Measurements from ENCODE around the gene NR5A2.
A peak's percentile ranks its signal among the peaks of the same experiment; 100 is the strongest.

NR5A2 gene

DNA sequence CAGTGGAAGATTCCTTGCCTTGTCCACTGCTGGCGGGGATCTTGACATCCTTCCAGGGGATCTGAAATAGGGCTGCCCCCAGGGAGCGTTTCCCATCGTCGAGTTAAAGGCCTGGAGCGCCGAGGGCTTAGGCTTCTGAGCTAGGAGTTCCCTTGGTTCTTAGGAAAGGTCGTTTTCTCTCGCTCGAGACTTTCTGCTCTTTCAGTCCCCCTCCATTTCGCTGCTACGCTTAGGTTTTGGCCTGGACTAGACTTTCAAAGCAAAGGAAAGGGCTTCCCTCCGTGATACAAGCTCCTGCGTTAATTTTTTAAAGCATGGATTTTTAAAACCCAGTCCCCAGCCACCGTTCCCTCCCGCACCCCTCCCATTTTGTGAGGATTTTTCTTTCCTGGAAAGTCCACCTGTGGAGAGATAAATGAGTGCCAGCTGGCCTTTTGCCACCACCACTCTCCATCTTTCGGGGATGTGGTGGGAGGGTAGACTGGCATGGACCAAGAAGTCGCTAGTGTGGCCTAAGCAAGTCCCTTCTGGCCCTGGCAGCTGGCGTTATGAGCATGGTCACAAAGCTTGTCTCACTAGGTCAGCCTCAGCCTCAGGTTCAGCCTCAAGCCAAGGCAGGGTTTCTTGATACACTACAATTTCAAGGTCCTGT is 9.2 kb downstream of the NR5A2 start:
- no peaks in the 10 kb centered on the region for H3K36me3 ChIP-seq (replicated peaks)
- H3K27ac ChIP-seq, result no peak overlapping the region
- no peak overlapping the region for H3K4me3 ChIP-seq (ENCODE audit: low read depth, low read length)
- in situ Hi-C loops (cut with HindIII; ENCODE audit: low pct_ligation_motif_present, low sequenced_read_pairs), result loop anchor here (25.0 kb wide), 1 partner anchor 349 kb away; no protein-coding TSS in a partner anchor
- TF ChIP-seq, protein P1, sequence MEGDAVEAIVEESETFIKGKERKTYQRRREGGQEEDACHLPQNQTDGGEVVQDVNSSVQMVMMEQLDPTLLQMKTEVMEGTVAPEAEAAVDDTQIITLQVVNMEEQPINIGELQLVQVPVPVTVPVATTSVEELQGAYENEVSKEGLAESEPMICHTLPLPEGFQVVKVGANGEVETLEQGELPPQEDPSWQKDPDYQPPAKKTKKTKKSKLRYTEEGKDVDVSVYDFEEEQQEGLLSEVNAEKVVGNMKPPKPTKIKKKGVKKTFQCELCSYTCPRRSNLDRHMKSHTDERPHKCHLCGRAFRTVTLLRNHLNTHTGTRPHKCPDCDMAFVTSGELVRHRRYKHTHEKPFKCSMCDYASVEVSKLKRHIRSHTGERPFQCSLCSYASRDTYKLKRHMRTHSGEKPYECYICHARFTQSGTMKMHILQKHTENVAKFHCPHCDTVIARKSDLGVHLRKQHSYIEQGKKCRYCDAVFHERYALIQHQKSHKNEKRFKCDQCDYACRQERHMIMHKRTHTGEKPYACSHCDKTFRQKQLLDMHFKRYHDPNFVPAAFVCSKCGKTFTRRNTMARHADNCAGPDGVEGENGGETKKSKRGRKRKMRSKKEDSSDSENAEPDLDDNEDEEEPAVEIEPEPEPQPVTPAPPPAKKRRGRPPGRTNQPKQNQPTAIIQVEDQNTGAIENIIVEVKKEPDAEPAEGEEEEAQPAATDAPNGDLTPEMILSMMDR (IDR thresholded peaks at IDR 0.05; ENCODE audit: low read depth, low read length, missing control alignments), result no peak
- DNase-seq, result no peak
- H3K27me3 ChIP-seq (replicated peaks), result peaks cover 95% of the 10 kb centered on the region

- TF ChIP-seq, protein P1 (IDR thresholded peaks at IDR 0.05; ENCODE audit: low read depth, low read length, missing control alignments), result no peak
- H3K27me3 ChIP-seq (replicated peaks), result peaks cover 95% of the 10 kb centered on the region
- H3K36me3 ChIP-seq (replicated peaks), result no peaks in the 10 kb centered on the region
- no peak overlapping the region for H3K4me3 ChIP-seq (ENCODE audit: low read depth, low read length)
- H3K27ac ChIP-seq, result no peak overlapping the region
- no peak for DNase-seq
- in situ Hi-C loops (cut with HindIII; ENCODE audit: low pct_ligation_motif_present, low sequenced_read_pairs), result loop anchor here (25.0 kb wide), 1 partner anchor 350 kb away; no protein-coding TSS in a partner anchor
Observed at GRCh38 chr1:200037501-200037900, 10.0 kb downstream of the NR5A2 start.

DNA sequence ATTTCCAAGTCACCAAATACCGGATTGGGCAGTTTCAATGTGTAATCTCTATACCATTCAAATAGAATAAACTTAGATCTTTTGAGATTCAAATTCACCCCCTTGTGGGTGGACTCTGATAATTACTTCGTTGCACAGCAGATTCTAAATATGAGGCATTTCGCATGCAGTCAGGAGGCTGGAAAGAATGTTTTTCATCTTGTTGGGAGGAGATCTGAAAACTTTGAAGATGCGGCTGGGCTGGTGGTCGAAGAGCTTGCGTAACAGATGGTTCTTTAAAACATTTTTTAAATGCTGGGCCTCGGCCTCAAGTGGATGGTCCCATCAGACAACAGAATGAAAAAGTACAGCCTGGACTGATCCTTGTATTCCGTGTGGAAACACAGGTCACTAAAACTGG is 10.4 kb downstream of the NR5A2 start:
- DNase-seq, result no peak
- H3K36me3 ChIP-seq (replicated peaks), result no peaks in the 10 kb centered on the region
- H3K4me3 ChIP-seq (ENCODE audit: low read depth, low read length), result no peak overlapping the region
- in situ Hi-C loops (cut with HindIII; ENCODE audit: low pct_ligation_motif_present, low sequenced_read_pairs), result loop anchor here (25.0 kb wide), 1 partner anchor 351 kb away; no protein-coding TSS in a partner anchor
- no peak overlapping the region for H3K27ac ChIP-seq
- TF ChIP-seq, protein P1 (IDR thresholded peaks at IDR 0.05; ENCODE audit: low read depth, low read length, missing control alignments), result no peak
- H3K27me3 ChIP-seq (replicated peaks), result peaks cover 94% of the 10 kb centered on the region

- DNase-seq, result no peak
- no peak overlapping the region for H3K27ac ChIP-seq
- H3K27me3 ChIP-seq (replicated peaks), result peaks cover 92% of the 10 kb centered on the region
- in situ Hi-C loops (cut with HindIII; ENCODE audit: low pct_ligation_motif_present, low sequenced_read_pairs), result loop anchor here (25.0 kb wide), 1 partner anchor 351 kb away; no protein-coding TSS in a partner anchor
- TF ChIP-seq, protein P1 (IDR thresholded peaks at IDR 0.05; ENCODE audit: low read depth, low read length, missing control alignments), result no peak
- H3K36me3 ChIP-seq (replicated peaks), result no peaks in the 10 kb centered on the region
- H3K4me3 ChIP-seq (ENCODE audit: low read depth, low read length), result no peak overlapping the region
Observed at GRCh38 chr1:200038325-200038980, 10.9 kb downstream of the NR5A2 start.

DNA sequence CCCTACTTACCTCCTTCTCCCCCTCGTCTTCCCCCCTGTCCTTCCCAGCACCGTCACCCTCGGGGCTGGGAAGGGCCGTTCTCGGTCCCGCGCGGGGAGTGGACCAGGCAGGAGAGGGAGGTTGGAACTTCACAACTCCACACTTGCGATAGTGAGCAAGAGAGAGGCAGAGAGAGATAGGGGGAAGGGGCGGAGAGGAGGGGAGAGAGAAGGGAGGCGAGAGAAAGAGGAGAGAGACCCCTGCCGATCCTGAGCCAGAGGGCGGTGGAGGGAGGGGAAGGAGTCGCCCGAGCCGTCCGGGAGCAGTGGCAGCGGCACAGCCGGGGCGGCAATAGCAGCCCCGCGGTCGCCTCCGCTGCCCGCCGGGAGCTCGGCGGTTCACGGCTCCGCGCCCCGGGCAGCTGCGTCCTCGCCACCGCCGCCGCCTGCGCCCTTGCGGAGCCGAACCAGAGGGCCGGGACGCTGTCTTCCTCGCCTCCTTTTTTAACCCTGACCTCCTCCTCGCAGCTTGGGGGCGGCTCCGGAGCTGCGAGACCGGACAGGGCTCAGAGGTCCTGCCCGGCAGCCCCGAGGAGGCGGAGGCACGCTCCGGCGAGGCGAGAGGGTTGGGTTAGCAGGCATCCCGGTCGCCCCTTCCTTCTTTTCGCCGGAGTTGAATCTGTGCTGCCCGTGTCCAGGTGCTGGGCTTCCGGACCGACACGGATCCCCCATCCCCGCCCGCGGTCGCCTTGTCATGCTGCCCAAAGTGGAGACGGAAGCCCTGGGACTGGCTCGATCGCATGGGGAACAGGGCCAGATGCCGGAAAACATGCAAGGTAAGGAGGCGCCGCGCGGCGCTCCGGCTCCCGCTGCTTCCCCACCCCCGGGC is 11.7 kb downstream of the NR5A2 start:
- no peak overlapping the region for H3K27ac ChIP-seq
- H3K27me3 ChIP-seq (replicated peaks), result peaks cover 92% of the 10 kb centered on the region
- in situ Hi-C loops (cut with HindIII; ENCODE audit: low pct_ligation_motif_present, low sequenced_read_pairs), result loop anchor here (25.0 kb wide), 1 partner anchor 352 kb away; no protein-coding TSS in a partner anchor
- no peak for DNase-seq
- H3K4me3 ChIP-seq (ENCODE audit: low read depth, low read length), result peak overlapping the region; percentile 39
- TF ChIP-seq, protein P1 (IDR thresholded peaks at IDR 0.05; ENCODE audit: low read depth, low read length, missing control alignments), result no peak
- H3K36me3 ChIP-seq (replicated peaks), result no peaks in the 10 kb centered on the region
